Ishikawa (cell line): ENCODE data around the gene CMSS1.

Experiments
- CEBPB ChIP-seq: IDR thresholded peaks from 2 replicates; pipeline ENCODE4 v1.6.1; 2012
- CREB1 ChIP-seq: IDR thresholded peaks from 2 replicates; pipeline ENCODE4 v1.6.1; 2012; ENCODE audit warnings: low read depth
- EGR1 ChIP-seq: IDR thresholded peaks from 2 replicates; pipeline ENCODE4 v1.6.1; 2012
- EP300 ChIP-seq: IDR thresholded peaks from 2 replicates; pipeline ENCODE4 v1.6.1; 2012; ENCODE audit warnings: borderline replicate concordance
- FOXM1 ChIP-seq: IDR thresholded peaks from 2 replicates; pipeline ENCODE4 v1.6.1; 2012; ENCODE audit warnings: low read depth, borderline replicate concordance
- MAX ChIP-seq: IDR thresholded peaks from 2 replicates; pipeline ENCODE4 v1.6.1; 2012
- NFIC ChIP-seq: IDR thresholded peaks from 2 replicates; pipeline ENCODE4 v1.6.1; 2012
- RAD21 ChIP-seq: IDR thresholded peaks from 2 replicates; pipeline ENCODE4 v1.6.1; 2012; ENCODE audit warnings: low read depth
- REST ChIP-seq: IDR thresholded peaks from 2 replicates; pipeline ENCODE4 v1.6.1; 2012; ENCODE audit warnings: low read depth, mild to moderate bottlenecking
- TAF1 ChIP-seq: IDR thresholded peaks from 2 replicates; pipeline ENCODE4 v1.6.1; 2012; ENCODE audit warnings: low read depth, mild to moderate bottlenecking
- TCF12 ChIP-seq: IDR thresholded peaks from 2 replicates; pipeline ENCODE4 v1.6.1; 2012; ENCODE audit warnings: low read depth
- TEAD4 ChIP-seq: IDR thresholded peaks from 2 replicates; pipeline ENCODE4 v1.6.1; 2012
- USF1 ChIP-seq: IDR thresholded peaks from 2 replicates; pipeline ENCODE4 v1.6.1; 2012
- YY1 ChIP-seq: IDR thresholded peaks from 2 replicates; pipeline ENCODE4 v1.6.1; 2012; ENCODE audit warnings: low read depth
- ZBTB7A ChIP-seq: IDR thresholded peaks from 2 replicates; pipeline ENCODE4 v1.6.1; 2012; ENCODE audit warnings: low read depth

The CMSS1 gene

GRCh38 chr3:100042166-100042981, 224.7 kb downstream of the CMSS1 start:
- TF ChIP-seq FOXM1 = no peak
- no peak for TF ChIP-seq TEAD4
- no peak for TF ChIP-seq EP300
- TF ChIP-seq TAF1 = no peak
- TF ChIP-seq REST = no peak
- TF ChIP-seq CEBPB = no peak
- TF ChIP-seq CREB1 = no peak
- no peak for TF ChIP-seq RAD21
- TF ChIP-seq YY1 = no peak
- no peak for TF ChIP-seq ZBTB7A
- no peak for TF ChIP-seq EGR1

GRCh38 chr3:100043271-100043670, 225.6 kb downstream of the CMSS1 start:
- TF ChIP-seq ZBTB7A (no peak), EP300 (no peak), EGR1 (no peak), YY1 (no peak), REST (no peak), RAD21 (no peak), TAF1 (no peak), MAX (no peak), TEAD4 (no peak), CREB1 (no peak), TCF12 (no peak), CEBPB (no peak), FOXM1 (no peak), USF1 (no peak), NFIC (no peak)

- no peak for TF ChIP-seq ZBTB7A
Measured at GRCh38 chr3:100044369-100044768, 226.7 kb downstream of the CMSS1 start.

GRCh38 chr3:100045696-100046095, 228.0 kb downstream of the CMSS1 start:
- TF ChIP-seq EP300 (no peak), TEAD4 (no peak), YY1 (no peak), FOXM1 (no peak), RAD21 (no peak), EGR1 (no peak), CEBPB (no peak), USF1 (no peak), NFIC (no peak), TAF1 (no peak), TCF12 (no peak)

- no peak for TF ChIP-seq ZBTB7A
- TF ChIP-seq FOXM1 = no peak
- no peak for TF ChIP-seq EGR1
- TF ChIP-seq RAD21 = no peak
- no peak for TF ChIP-seq MAX
- TF ChIP-seq NFIC = no peak
Measured at GRCh38 chr3:100046986-100047385, 229.3 kb downstream of the CMSS1 start.

- no peak for TF ChIP-seq CEBPB
- TF ChIP-seq RAD21 = no peak
- no peak for TF ChIP-seq USF1
- no peak for TF ChIP-seq CREB1
- TF ChIP-seq ZBTB7A = no peak
- TF ChIP-seq EP300 = no peak
- no peak for TF ChIP-seq REST
- no peak for TF ChIP-seq TEAD4
- TF ChIP-seq NFIC = no peak
- no peak for TF ChIP-seq YY1
- TF ChIP-seq TCF12 = no peak
- TF ChIP-seq EGR1 = no peak
- no peak for TF ChIP-seq TAF1
- TF ChIP-seq MAX = no peak
- TF ChIP-seq FOXM1 = no peak
Measured at GRCh38 chr3:100047455-100048141, 229.9 kb downstream of the CMSS1 start.
